ENCODE results near the gene LDB2.

The LDB2 gene

DNA sequence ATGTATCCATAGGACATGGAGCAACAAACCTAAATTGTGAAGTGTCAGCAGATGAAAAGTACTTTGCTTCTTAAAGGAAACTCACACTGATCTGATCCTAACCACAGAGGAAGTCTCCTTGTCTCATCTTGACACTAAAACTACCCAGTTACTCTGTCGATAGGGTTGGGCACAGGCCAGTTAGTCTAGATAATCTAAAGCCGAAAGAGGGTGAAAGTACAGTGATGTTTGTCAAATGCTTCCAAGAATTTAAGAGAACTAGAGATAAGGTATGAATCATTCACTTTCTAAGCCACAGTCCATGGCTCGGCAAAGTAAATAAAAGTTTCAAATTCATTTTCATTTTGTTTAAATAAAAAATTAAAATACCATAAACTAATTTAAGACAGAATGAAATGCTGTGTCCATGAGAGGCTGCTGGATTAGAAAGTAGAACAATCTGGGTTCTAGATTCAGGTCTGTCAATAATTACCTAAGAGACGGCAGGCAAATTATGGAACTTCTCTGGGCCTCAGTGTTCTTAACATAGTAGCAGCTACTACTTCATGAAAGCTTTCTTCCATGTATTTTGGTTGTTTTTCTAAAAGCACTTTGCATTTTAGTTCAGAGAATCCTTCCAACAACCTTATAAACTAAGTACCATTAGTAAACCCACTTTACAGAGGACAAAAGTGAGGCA, 176.7 kb downstream of the LDB2 start:
- no peak for DNase-seq (ENCODE audit: low read depth)

DNA sequence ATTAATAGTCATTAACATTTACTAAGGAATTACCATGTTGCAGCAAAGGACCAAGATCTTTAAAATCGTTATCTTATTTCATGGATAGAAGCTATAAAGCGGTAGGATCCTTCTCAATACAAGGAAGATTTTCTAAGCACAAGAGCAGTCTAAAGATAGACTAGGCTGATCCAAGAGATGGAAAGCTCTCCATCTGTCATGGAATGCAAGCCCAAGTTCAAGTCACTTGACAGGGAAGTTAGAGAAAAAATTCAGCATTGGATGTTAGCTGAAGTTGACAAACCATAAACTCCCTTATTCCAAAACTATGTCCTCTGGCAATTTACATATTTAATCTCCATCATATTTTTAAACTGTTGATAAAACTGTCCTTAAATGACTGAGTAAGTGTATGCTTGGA, 177.7 kb downstream of the LDB2 start:
- no peak for DNase-seq (ENCODE audit: low read depth)

DNA sequence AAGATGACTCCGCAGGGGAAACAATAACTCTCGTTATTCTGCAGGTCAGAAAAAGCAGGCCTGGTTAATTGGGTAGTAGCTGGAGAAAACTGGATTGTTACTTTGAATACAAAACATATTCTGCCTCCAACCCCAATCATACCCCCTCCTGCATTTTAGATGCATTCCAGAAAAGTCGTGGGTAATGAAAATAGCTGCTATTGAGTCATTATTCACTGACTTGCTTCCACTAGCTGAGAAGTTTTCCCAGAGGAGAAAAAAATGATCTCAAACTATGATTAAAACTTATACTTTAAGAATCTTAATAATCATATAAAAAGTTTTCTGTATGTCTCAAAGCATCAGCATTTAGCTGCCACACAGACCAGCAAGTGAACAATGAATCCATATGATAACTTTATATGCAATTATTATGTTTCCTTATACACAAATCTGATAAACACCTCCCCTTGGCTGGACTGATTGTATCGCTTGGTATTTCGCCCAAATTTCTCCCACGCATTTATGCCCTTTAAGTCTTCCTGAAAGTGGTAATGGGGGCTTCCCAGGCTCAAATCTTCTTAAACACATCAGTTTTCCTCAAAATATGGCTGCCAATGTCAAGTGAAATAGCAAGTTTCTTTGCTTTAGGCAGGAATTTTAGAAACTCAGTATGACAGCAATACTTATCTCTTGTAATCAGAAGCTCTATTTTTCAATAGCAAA, 181.0 kb downstream of the LDB2 start:
- no peak for DNase-seq (ENCODE audit: low read depth)

DNA sequence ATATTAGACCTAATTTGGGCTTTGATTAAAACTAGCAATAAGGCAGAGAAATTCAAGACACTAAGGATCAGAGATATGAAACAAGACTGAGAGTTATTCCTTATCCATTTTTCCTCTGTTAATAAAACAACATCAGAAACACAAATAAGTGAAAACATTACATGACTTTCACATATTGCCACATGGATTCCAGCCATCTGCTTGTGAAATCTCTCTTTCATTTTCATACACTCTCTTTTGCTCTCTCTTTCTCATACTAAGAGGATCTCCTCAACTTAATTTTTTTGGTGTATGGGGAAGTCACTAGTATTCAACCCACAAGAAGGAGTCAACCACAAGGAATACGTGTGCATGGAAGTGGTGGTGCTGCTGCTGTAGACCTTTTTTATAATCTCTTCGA, 183.0 kb downstream of the LDB2 start:
- DNase-seq (ENCODE audit: low read depth) = no peak

DNA sequence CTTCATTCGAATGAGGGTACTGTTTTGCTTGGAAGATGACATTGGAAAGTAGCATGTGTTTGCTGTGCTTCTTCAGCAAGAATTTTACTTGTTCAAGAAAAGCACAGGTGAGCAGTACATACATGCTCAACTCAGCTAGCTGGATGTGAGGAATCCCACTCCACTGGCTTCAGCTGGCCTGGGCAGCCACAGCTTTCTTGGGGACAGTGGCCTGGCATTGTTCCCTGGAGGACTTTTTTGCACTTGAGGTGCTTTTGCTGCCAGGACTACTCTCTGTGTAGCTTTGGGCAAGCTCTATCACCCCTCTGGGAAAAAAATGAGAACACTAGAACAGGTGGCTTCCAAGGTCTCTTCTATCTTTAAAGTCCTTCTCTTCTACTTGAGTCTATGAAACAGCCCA, 184.3 kb downstream of the LDB2 start:
- DNase-seq (ENCODE audit: low read depth) = no peak

DNA sequence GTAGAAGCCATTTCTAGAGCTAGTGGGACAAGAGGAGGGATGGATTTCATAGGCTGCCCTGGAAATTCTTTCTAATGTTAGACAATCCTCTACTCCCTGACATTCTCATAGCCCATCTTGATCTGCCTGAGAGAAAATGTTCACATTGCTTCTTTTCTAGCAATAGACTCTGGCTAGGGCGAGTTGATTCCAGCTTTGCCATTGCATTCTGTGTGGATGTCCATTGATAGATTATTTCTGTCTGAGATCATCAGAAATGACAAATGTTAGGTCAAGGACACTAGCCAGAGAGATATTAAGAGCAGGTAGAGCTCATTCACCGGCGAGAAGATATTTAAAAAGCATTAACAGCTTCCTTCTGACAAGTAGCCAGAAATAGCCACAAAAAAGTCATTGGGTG, 184.7 kb downstream of the LDB2 start:
- DNase-seq (ENCODE audit: low read depth) = no peak

DNA sequence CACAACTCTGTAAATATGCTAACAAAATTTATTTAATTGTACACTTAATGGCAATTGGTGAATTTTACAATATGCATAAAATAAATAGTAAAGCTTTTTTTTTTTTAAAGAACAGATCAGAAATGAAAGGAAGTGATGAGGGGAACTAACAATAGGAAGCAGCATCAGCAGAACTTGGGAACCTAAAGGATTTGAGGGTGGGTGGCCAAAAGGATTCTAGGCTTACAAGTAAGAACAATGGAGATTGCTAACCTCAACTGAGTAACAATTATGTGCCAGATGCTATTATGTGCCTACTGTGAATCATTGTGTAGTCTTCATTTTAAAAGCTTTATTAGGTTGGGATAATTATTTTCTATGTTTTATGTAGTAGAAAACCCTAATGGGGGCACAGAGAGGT, 185.2 kb downstream of the LDB2 start:
- DNase-seq (ENCODE audit: low read depth) = no peak

DNA sequence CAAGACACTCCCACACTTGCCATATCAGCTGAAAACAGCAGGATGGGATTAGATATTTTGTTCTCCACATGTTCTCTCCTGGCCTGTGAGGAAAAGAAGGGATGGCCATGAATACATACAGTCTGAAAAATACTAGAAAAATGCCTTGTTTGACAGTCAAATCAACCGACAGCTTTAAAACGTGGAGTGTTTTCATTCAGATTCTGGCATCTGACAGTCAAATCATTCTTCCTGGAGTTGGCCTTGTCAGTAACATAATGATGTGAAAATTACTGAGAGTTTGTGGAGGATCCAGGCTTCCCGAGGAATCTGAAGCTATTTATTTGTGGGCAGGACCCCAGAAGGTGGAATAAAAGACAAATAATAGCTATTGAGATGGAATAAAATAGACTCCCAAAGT, 188.2 kb downstream of the LDB2 start:
- DNase-seq (ENCODE audit: low read depth) = no peak

DNA sequence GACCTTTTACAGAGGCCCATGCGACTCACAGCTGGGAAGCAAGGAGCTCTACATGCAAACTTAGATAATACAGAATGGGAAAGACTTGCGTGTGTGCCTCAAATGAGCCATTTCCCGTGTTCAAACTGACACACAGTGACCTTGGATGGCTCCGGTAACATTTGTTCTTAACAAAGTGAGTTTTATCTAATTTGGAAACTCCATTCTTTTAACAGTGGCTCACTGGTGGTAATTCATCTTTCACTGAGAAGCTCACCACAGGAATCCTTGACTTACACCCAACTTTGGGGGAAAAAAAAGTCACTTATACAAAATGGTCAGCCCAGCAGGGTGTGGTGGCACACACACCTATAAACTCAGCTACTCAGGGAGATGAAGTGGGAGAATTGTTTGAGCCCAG, 190.6 kb downstream of the LDB2 start:
- DNase-seq (ENCODE audit: low read depth) = no peak

DNA sequence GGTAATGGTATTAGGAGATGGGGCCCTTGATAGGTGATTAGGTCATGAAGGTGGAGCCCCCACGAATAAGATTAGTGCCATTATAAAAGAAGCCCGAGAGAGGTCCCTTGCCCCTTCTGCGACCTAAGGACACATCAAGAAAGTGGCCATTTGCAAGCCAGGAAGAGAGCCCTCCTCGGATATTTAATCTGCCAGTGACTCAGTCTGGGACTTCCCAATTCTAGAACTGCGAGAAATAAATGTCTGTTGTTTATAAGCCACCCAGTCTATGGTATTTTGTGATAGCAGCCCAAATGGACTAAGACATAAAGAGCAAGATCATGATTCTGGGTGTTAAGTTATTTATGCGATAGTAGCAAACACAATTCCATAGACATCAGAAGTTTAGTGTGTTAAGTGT, 192.2 kb downstream of the LDB2 start:
- DNase-seq (ENCODE audit: low read depth) = no peak

DNA sequence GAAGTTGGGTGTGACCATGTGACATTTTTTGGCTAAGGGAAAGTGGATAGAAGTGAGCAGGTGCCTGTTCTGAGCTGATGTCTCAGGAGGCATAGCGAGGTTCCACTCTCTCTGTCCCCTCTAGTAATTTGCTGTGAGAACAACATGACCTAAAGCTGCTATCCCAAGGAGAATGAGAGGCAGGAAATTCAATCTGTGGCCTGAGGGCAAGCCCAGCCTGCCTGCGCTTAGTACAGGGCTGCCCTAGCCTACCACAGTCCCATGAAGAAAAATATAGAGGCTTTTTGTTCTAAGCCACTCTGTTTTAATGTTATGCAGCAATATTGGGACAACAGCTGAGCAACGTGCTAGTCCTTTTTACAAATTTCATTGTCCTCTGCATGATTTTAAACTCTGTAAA, 193.1 kb downstream of the LDB2 start:
- no peak for DNase-seq (ENCODE audit: low read depth)

DNA sequence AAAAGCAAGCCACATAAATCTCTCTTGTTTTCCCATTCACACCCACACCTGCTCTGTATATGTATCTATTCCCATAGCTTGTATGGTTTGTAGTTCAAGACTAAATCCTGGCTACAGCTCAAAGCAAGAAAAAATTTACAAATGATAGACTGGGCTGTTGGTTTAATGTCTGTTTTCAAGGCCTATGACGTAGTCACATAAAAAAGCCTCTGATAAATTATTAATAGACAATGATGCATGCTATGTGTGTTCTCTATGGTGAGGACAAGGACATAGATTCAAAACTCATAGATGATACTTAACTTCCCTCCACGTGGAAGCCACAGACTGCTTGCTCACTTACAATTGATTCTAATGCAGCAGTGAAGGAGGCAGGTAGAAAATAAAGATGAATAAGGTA, 194.0 kb downstream of the LDB2 start:
- no peak for DNase-seq (ENCODE audit: low read depth)

DNA sequence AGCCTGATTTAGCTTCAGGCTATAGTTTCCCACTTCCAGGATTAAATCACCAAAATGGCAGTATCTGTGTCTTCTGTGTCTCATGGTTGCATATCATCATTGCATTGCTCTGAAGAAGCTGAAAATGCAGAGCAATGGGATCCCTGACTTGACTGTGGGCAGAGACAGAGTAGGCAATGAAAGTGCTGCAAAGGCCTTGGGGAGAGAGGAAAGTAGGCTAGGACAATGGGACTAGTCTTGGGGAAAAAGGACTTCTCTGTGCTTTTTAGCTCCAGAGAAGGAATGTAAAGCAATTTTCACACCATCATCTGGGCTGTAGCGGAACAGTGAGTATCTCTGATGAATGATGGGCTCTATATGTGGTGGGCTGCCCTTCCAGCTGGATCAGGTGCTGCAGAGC, 202.5 kb downstream of the LDB2 start:
- DNase-seq (ENCODE audit: low read depth) = no peak

DNA sequence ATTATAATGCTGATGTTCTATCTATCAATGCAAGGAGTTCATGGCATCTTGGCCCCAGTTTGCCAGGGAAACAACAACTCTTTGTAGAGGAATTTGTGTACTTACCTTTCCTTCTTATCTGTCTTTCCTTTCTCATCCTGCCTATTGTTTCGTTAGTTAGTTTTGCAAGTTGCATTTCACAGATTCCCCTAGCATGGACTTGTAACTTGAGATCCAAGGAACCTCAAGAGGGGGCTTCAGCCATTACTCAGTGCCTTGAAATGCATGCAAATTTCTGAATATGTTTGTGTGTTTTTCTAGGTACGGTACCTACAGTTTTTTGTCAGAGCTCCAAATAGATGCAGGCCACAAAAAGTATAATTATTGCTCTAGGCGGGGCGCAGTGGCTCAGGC, 203.6 kb downstream of the LDB2 start:
- DNase-seq (ENCODE audit: low read depth) = no peak

DNA sequence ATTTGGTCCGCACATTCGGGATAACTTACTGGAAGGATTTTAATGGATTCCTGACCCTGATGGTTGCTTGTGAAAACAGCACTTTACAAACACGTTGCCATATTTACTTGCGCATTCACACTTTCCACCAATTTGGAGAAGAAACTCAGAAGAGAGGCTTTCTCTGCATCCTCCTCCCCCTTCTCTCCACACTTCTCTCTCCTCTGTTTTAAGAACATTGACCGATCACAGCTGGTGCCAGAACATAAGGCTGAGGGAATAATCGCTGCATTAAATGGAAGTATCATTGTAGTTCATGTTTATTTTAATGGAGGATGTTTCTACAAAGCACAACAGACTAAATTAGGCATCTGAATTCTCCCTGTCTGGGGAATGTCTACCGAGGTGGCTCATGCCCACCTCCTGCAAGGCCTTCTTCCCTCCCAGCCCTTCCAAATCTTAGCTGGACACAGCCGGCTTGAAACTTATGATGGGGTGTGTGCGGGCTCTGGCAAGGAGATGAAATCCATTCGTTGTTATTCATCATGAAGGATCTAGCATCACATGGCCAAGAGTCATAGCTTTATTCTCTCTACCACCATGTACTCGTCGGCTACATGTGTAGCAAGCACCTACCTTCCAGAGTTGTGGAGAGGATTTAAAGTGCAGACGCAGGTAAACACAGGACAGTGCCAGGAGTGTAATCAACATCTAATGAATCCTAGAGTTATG, 204.1 kb downstream of the LDB2 start:
- DNase-seq (ENCODE audit: low read depth) = no peak

DNA sequence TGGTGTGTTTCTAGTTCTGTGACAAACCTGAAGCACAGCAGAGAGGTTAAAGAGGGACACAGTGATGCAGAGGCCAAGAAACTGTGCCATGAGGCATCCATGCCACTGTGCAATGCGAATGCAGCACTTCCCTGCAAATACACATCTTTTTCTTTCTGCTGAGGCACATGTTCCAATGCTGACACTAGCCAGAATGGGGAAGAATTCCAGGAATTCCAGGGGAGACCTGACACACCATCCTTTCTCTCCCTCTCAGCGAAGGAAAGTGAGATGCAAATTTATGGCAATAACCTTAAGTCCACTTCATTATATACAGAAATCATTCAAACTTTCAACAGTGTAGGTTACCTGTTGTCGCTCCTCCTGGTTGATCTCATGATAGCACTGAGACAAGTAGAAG, 204.8 kb downstream of the LDB2 start:
- no peak for DNase-seq (ENCODE audit: low read depth)

DNA sequence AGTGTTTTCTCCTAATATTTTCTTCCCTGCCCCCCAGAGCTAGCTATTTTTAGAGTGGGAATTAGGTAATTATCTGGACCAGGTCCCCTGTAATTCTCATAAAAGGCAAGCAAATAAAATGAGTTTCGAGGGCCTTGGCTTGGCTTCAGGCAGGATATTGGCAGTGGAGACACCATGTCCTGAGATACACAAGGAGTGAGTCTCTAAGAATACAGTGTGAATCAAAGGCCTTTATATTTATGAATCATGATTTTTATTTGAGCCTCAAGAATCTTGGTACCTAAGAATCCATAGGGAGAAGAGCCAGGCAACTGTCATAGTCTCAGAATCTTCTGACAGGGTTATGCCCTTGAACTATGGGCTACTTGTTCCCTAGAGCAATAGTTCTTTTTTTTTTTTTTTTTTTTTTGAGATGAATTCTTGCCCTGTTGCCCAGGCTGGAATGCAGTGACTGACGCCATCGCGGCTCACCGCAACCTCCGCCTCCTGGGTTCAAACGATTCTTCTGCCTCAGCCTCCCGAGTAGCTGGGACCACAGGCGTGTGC, 205.4 kb downstream of the LDB2 start:
- no peak for DNase-seq (ENCODE audit: low read depth)

DNA sequence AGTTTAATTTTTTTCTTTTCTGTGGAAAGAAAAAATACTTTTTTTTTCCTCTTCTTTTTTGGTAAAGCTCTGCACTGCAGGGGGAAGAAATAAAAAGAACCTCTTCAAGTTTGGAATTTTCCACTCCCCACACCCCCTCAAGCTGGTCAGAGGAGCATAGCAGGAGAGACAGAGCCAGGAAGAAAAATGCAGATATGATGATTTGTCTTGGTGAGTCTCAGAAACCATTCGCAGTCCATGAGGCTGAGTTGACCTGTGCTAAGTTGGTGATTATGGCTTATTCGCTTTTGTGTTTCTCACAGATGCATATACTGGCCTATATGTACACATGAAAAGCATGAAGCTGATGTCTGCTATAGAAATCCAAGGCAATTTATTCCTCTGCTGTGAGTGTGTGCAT, 205.9 kb downstream of the LDB2 start:
- DNase-seq (ENCODE audit: low read depth) = no peak

DNA sequence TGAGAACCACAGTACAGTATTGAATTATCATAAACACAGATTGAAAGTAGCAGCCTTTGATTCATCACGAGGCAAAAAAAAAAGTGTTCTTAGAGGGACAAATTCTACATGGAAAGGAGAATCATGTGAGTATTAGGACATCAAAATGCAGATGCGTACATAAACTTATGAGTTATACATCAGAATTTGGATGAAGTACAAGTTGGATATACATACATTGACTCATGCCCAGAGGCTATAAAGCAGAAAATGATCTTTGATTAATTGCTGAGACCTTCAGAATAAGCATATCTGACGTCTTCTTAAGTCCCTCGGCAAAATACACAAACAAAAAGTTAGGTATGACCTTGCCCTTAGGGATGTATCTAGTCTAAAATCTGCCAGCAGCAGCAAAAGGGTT, 206.4 kb downstream of the LDB2 start:
- DNase-seq (ENCODE audit: low read depth) = no peak

DNA sequence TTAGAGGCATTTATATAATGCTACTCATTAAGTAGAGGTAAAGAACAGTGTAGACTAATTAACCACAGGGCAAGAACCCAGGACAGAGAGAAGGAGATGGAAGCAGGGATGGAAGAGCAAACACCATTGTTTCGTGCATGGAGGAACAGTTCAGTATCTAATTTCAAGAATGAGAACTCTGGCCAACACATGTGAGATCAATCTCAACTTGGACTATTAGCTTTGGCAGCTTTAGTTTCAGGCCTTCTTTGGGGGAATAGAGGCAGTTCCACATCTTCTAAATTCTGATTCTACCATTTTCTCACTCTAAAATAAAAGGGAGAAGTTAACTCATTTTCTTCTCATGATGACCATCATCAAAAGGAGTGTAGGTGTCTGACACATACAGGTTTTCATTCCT, 207.0 kb downstream of the LDB2 start:
- no peak for DNase-seq (ENCODE audit: low read depth)

DNA sequence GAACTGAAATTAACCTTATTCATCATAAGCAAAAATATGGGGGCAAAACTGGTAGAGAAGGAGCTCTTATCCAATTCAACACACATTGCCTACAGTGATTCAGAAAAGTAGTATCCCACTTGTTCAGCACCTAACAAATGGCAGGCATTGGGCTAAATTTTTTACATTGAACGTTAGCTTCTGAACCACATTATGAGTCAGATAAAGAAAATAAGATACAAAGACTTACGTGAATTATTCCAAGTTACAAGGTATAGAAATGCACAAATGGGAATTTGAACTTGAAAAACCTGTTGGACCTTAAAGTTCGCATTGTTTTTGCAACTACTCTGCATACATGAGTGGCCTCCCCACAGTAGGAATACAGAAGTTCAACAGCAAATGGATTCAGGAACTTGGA, 210.6 kb downstream of the LDB2 start:
- no peak for DNase-seq (ENCODE audit: low read depth)

DNA sequence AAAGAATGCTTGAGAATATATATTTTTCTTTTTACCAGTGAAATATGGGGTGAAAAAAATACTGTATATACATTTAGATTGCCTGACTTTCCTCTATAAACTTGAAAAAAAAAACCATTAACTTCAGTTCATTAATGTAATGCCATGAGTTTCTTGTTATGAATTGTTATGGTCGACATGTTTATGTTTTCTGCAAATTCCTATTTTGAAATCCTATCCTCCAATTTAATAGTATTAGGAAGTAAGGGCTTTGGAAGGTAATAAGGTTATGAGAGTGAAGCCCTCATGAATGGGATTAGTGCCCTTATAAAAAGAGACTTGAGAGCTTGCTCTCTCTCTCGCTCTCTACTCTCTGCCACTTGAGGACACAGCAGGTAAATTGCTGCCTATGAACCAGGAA, 211.4 kb downstream of the LDB2 start:
- no peak for DNase-seq (ENCODE audit: low read depth)

DNA sequence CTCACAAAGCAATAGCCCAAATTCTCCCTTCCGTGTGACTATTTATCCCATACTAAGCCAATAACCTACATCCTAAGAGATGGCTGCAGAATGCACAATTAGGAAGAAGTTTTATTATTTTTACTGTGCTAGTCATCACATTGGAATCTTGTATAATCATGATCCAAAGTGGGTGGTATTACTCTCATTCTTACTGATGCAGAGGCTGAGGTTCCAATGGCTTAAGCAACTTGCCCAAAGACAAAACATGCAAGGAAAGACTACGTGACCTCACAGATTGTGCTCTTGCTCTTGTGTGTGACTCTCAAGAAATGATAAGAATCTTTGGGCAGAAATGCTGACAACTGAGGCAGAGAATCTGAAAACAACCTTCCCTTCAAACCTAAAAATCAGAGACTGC, 212.2 kb downstream of the LDB2 start:
- no peak for DNase-seq (ENCODE audit: low read depth)

Data from stimulated activated CD8-positive, alpha-beta memory T cell treated with anti-CD3 and anti-CD28 coated beads, Interleukin-12 subunit alpha, Interleukin-12 subunit beta, amount 100 ng/mL, for 4 hours (primary cell).